HK-2 (cell line): ENCODE results near the gene PHTF2.

Experiments
- DNase-seq: peaks from one replicate; pipeline ENCODE4 v3.0.0-alpha.2; 2018; ENCODE audit not compliant: unreplicated experiment

PHTF2 gene

GRCh38 chr7:77794000-77794399, 4.6 kb upstream of the PHTF2 start:
- DNase-seq: no peak

- no peak for DNase-seq
These were observed 2.5 kb upstream of the PHTF2 start for GRCh38 chr7:77796109-77796508.

DNA sequence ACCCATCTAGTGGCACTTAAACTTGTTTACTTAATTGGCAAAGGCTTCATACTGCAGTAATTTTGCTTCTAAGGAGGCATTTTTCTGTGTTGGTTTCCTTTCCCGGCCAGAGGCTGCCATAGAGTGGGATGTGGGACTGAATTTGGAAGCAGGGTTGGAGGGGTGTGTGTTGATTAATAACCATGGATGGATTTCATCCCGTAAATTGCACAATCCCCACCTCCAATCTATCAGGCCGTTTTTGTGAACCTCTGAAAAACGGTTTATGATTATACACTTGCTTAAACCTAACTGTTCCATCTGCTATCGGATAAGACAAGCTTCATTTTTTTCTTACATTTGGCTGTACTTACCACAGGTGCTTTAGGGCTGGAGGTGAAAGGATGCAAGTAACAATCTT, 1.6 kb upstream of the PHTF2 start:
- DNase-seq: no peak

DNA sequence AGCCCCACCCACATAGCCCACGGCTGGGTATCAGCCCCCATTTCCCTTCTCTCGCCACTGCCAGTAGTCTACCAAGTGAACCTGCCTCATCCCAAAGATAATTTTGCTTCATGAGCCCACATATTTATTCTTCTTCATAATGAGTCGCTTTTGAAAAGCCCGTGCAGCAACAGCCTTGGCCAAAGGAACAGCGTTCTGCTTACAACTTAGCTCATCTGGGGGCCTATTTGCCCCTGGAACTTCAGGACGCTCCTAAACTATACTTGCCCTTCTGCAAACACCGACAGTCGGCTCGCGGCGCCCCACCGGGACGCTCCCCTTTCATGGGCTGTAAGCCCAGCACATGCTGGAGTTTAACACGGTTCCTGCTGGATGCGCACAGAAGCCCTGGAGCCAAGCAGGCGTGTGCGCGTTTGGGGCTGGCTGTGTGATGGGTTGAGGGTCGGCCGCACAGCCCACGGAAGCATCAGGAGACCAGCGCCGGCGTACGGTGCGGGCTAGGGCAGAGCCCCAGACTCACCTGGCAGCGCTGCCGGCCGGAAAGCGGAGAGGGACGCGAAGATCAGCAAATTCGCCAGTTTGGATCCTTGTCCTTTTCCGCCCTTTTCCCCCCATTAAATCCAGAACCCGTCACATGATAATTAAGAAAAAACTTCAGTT, 709 bp upstream of the PHTF2 start:
- no peak for DNase-seq

DNA sequence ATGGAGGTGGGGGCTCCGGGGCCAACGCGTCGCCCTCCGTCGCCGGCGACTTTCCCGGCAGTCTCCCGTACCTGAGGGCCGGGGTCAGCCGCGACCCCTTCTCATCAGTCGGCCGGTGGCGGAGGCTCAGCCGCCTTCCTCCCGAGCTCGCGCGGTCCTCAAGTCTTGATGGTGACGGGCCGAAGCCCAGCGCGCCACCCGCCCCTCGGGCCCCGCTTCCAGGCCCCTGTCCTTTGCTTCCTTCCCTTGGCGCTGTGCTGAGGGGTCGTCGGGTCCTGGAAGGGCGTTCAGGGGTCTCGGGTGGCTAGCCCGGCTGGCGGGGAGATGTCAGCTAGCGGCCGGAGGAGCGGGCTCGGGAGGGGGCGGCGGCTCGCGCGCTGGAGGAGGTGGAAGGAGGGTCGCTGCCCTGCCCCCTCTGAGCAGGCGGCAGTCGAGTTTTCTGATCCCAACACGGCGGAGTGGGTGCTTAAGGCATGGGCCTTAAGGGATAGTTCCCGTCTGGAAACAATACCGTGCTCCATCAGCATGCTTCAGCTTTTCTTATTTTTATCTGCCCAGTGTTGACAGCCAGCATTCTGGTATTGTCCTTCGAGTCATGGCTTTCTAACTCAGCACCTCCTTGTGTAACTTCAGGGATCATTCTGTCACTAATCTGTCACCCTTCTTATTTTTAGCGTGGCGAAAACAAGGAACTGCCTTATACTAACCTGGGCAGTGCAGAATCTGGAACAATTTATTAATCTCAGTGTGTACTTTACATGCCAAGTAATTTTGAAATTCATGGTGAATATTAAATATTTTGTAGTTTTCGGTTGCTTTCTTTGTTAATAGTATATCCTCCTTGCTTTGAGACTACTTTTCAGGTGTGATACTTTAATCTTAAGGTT, 748 bp downstream of the PHTF2 start:
- peak; percentile 39 for DNase-seq

DNA sequence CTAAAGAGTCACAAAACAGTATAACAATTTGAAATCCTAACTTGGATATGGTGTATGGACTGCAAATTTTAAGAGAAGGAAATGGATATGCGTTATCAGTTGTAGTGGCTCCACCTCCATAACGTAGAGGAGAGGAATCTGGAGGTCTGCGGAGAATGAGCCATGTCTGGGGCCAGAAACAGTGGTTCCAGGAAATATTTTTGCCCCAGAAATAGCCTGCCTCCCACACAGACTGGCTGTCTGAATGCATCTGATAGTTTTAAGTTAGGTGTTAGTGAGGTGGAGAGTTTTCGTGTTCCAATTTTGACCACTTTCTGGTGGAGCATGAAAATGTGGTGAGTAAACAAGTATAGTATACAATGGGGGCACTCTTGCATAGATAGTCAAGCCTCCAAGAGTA, 1.6 kb downstream of the PHTF2 start:
- no peak for DNase-seq

GRCh38 chr7:77800730-77801129, 2.2 kb downstream of the PHTF2 start:
- no peak for DNase-seq

GRCh38 chr7:77802557-77803405, 4.2 kb downstream of the PHTF2 start:
- DNase-seq: no peak

- DNase-seq: no peak
These were observed 7.9 kb downstream of the PHTF2 start for GRCh38 chr7:77806425-77806824.

DNA sequence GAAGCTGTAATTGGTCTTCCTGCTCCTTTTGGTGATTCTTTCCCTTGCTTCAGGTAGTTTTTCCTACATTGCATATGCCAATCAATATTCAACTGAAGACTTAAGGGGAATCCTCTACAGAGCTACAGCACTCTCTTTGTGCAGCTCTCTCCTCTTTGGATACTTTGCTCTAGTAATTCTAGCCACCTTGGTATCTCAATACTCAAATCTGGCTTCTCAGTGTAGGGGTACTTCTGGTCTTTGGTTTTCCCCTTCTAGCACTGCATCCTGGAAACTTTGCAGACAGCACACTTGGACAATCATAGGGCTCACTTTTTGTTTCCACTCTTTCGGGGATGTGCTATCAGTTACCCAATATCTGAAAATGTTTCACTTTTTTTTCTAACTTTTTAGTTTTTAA, 9.9 kb downstream of the PHTF2 start:
- DNase-seq: no peak

DNA sequence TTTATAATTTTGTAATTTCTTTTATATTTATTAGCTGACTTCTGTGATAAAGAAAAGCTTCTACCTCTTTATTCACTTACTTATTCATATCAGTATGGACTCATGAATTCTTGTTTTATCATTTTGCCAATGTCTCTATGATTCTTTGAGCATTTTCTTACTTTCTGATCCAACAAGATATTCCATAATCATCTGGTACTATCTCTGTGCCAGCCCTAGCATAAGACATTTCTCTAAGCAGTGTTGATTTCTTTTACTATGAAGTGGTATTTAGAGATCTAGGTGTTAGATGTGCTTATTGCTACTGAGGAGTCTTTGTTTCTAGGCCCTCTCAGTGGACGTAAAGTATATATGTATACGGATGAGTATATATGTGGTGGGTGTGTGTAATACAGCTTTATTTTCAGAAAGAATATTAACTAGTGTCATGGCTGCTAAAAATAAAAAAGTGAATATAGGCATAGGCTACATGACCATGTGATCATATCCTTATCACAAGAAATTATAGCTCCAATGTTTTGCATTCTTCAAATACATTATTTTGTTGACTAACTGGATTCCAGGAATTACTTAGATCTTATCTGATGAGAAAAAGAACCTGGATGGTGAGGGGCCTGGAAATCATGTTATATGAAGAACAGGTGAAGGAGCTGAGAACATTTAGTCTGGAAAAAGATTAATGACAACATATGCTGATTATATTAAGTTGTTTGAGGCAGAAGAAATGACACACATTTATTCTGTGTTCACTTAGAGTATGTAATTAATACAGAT, 13.1 kb downstream of the PHTF2 start:
- DNase-seq: no peak

GRCh38 chr7:77812290-77812685, 13.7 kb downstream of the PHTF2 start:
- DNase-seq: no peak

- DNase-seq: no peak
These were observed 14.6 kb downstream of the PHTF2 start for GRCh38 chr7:77813180-77813579.

- DNase-seq: no peak
These were observed 20.4 kb downstream of the PHTF2 start for GRCh38 chr7:77819021-77819420.

GRCh38 chr7:77820967-77821366, 22.4 kb downstream of the PHTF2 start:
- no peak for DNase-seq

- no peak for DNase-seq
These were observed 23.7 kb downstream of the PHTF2 start for GRCh38 chr7:77822269-77822668.

GRCh38 chr7:77823787-77824186, 25.2 kb downstream of the PHTF2 start:
- no peak for DNase-seq

DNA sequence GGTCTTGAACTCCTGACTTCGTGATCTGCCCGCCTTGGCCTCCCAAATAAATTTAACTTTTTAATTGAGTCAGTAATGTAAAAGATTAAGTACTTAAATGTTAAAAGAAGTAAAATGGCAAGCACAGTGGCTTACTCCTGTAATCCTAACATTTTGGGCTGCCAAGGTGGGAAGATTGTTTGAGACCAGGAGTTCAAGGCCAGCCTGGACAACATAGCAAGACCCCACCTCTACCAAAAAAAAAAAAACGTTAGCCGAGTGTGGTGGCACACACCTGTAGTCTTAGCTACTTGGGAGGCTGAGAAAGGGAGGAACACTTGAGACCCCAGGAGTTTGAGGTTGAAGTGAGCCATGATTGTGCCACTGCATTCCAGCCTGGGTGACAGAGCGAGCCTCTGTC, 26.1 kb downstream of the PHTF2 start:
- no peak for DNase-seq

GRCh38 chr7:77825131-77825530, 26.6 kb downstream of the PHTF2 start:
- DNase-seq: no peak

DNA sequence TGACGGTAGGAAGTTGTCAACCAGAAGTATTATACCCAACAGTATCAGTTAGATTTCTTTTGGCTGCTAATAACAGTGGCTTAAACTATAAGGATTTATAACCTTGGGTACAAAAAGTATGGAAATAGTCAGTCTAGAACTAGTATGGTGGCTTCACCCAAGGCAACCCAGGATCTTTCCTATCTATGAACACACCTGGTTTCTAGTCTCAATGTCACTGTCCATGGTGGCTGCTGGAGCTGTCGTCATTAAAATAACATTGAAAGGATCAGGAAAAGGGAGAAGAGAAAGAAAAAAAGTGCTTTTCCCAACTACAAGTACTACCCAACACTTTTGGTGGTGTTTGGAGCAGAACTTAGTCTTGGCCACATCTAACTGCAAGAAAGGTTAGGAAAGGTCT, 27.7 kb downstream of the PHTF2 start:
- DNase-seq: no peak

GRCh38 chr7:77827999-77828398, 29.4 kb downstream of the PHTF2 start:
- no peak for DNase-seq
